ENCODE results near the gene GZF1.
A peak's percentile ranks its signal among the peaks of the same experiment; 100 is the strongest.

Gene GZF1

DNA sequence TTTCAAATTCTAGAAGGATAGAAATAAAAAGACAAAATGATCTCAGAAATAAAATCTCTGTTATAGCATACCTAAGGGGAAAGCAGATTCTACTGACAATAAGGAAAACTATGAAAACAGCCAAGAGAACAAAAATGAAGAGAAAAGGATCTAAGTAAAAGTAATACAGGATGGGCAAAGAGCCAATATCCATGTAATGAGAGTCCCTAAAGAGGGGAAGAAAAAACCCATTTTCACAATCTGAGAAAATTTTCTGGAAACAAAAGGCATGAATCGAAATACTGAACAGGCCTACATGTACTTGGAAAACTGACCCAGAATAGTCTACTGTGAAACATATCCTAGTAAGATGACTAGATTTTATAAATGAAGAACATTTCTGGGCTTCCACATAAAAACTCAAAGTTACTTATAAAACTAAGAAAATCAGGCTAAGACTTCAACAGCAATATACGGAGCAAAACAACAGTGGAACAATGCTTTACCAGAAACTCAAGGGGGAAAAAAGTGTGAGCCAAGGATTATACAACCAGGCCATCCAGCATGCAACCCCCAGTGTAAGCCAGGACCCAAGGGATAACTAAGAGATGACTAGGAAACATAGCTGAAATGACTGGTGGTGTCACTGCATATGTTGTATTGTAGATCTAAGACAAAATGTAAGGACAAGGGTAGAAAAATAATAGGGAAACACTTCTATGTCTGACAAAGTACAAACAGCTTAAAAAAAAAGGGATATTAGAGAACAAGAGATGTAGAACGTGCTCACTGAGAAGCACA, 49.1 kb downstream of the GZF1 start:
- no peak for DNase-seq

DNA sequence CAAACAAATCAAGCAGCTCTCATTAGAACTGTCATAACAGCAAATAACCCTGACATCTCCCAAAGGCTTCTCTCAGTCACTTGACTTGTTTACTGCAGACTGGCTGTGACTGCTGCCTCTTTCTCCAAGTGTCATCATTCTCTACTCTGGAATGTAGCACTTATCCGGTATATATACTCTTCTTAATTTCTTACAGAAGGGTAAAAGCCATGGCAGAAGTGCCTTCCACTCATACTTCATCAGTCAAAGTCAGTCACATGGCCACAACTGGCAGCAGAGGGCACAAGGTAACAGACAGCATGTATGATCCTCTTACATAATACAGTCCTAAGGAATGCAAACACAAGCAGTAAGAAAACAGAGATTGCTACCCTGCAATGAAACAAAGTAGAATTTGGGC, 50.0 kb downstream of the GZF1 start:
- no peak for DNase-seq

DNA sequence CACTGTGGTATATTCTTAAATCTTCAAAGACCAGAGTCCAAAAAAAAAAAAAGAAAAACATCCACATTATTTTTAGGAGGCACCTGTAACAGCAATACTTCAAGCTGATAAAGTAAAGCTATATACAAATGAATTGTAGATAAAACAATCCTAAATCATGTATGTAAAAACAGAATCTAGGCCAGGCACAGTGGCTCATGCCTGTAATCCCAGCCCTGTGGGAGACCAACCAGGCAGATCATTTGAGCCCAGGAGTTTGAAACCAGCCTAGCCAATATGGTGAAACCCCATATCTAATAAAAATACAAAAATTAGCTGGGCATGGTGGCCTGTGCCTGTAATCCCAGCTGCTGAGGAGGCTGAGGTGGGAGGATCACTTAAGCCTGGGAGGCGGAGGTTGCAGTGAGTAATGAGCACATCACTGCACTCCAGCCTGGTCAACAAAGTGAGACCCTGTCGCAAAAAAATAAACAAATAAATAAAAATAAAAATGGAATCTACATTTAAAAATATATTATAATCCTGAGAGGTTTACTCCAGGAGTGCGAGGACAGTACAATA, 52.0 kb downstream of the GZF1 start:
- no peak for DNase-seq

DNA sequence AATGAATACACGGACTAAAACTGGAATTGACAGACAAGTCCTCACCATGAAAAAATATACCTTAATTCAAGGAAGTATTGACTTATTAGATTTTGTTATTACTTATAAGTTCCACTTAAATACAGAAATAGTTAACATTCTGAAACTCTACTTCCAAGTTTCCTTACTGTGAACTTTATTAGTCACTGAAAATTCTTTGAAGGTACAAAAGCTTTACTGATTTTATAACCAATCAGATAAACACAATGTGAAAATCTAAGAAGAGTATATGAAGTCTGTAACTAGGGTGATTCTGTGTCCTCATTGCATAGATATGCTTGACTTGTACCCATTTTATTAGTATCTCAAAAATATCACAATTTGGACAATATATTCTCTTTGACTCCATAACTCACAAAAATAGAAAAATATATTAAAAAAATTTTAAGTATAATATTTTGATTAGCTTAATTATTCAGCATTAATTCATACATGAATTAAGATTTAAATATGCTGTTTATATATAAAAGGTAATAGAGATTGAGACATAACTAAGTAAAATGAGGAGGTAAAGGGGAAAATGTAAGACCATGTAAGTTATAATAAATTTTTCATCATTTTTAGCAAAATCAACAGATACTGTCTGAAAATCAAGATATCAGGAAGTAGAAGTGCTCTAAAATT, 52.7 kb downstream of the GZF1 start:
- DNase-seq, result no peak

DNA sequence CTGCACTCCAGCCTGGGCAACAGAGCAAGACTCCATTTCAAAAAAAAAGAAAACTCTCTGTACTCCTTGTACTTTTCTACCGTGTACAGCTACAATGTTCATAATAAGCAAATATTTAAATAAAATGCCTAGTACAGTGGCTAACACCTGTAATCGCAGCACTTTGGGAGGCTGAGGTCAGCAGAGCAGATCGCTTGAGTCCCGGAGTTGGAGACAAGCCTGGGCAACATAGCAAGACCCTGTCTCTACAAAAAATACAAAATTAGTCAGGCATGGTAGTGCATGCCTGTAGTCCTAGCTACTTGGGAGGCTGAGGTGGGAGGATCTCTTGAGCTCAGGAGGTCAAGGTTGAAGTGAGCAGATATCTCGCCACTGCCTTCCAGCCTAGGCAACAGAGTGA, 53.6 kb downstream of the GZF1 start:
- no peak for DNase-seq

DNA sequence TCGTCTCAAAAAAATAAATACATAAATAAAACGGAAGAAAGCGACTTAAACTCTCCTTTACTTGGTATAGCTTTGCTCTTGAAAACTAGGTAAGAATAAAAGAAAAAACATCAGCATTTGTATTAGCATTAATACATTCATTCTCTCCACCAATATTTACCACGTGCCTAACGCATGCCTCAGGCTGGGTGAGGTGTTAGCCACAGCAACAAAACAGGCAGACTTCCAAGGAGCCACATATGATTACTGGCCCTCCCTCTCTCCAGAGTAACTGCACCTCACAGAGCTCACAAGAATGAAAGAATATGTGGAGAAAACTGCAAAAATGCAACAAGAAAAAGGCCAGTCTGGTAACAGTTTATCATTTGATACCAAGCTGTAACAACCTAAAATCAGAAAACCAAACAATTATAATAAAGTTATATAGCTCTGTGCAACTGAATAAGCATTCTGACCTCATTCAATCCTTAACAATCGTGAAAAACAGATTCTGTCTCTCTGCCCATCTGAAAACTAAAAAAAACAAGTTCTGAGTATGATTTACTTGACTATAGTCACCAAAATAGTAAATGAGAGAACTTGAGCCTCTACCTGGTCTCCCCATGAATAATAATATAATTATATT, 54.1 kb downstream of the GZF1 start:
- no peak for DNase-seq

DNA sequence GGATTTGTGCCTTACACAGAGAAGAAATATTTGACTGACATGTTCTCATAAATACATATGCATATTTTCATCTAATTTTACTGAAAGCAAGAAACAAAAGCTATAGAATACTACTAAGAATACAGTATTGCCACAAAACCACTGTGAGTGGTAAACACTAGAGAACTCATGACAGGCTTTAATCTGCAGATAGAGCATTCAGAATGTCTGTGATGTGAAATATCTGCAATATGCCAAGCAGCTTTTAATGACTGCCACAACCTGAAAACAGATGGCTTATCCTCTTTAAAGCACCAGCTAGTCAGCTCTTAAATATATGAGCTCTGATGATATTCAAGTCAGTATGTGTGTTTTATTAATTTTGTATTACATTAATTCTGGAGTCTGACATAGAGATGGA, 55.9 kb downstream of the GZF1 start:
- no peak for DNase-seq

DNA sequence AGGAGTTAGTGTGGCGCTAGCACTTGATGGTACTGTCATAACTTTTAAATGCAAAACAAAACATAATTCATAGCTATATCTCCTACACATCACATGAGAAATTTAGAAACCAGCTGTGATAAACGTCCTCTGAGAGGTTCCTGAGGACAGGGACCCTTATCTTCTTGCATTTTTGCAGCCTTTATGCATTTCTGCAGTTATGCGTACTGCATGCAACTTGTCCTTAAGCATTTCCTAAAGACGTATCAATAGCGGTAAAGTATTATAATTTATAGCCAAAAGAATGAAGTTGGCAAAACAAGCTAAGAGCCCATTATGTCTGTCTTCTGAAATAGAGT, 57.6 kb downstream of the GZF1 start:
- no peak for DNase-seq

DNA sequence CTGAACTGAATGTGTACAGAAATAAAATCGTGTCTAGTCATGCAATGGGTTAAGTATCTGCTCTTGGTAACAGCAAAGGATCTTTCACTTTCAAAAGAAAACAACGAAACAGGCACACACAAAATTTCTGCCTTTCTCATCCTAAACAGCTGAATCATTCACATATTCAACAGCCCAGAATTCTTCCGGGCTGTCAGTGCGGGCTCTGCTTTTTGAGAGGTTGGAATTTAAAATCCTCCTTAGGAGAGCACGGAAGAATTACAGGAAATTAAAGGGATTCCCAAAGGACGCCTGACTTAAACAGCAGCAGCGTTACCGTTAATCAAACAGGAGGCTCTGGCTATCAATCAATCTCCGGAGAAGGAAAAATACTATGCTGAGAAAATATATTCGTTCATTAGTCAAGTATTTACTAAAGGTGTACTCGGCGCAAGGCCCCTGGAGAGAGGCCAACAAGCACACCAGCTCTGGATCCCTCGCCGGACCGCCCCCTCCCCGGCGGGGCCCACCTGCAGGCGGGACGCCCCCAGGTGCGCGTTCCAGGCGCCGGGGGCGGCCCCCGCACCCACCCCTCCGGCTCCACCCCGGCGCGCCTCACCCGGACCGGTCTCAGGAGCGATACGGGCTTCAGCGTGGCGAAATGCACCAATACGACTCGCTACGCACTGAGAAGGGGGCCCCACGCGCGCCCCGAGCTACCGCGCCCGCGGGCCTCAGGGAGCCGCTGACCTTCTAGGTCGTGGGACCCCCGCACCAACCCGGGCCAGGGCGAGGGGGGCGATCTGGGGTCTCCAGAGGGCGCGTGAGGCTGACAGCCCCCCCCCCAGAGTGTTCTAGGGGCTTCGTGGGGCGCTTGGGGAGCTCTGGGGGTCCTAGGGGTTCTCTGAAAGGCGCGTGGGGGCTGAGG, 58.3 kb downstream of the GZF1 start:
- DNase-seq, result peak; percentile 51

DNA sequence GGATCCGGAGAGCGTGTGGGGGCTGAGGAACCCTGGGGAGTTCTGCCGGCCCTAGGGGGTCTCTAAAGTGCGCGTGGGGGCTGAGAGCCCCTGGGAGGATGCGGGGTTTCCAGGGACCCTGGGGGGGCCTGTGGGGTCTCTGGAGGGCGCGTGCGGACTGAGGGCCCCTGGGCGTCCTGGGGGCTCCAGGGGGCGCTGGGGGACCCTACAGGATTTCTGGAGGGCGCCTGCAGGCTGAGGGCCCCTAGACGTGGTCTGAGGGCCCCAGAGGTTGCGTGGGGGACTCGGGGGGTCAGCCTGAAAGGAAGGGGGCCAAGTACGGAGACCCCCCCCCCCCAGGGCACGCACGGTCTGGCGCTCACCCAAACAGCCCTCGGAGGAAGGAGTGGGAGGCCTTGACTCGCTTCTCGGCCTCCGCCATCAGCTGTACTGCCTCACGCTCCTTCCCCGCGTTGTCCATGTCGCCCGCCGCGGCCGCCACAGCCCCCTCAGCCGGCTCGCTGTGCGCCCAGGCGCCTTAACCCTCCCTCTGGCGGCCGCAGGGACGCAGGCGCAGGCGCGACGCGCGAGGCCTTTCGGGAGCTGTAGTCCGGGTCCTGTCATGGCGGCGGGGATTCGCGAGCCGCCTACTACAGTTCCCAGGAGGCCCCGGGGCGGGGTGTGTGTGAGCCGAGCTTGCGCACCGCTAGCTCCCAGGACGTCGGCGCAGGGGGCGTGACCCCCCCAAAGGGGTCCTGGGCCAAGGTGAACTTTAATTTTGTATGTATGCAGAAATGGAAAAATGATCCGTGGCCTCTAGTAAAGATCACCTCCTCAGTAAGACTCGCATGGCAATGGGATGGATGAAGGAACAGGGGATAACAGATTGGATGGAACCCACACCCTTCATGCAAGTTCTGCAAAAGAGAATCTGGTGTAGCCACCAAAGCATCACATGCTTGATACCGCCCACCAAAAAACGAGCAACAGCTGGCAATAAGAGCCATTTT, 59.3 kb downstream of the GZF1 start, which contains the start of gene NAPB:
Gene NAPB, minus strand, starts transcription at position 546 of the 989 bp plus-strand sequence. Its CDS starts 86 bp downstream, at position 460.
- peak; percentile 95 for DNase-seq
